T-helper 22 cell (primary cell): Measurements from ENCODE around the gene CCDC92B.

Experiments
- DNase-seq: peaks from one replicate; pipeline ENCODE4 v3.0.0-alpha.2; 2020; ENCODE audit warnings: low read depth

CCDC92B gene

GRCh38 chr17:2778489-2778888 lies 29.0 kb upstream of the CCDC92B start:
- no peak for DNase-seq

- DNase-seq = no peak
Measured at GRCh38 chr17:2777242-2777867, 27.9 kb upstream of the CCDC92B start.

- no peak for DNase-seq
Measured at GRCh38 chr17:2776589-2777241, 27.3 kb upstream of the CCDC92B start.

- no peak for DNase-seq
Measured at GRCh38 chr17:2775206-2775605, 25.8 kb upstream of the CCDC92B start.

GRCh38 chr17:2770129-2770528 lies 20.7 kb upstream of the CCDC92B start:
- no peak for DNase-seq

- DNase-seq = no peak
Measured at GRCh38 chr17:2758870-2759269, 9.4 kb upstream of the CCDC92B start.

GRCh38 chr17:2755891-2756724 lies 6.7 kb upstream of the CCDC92B start:
- DNase-seq = no peak

GRCh38 chr17:2751491-2751890 lies 2.0 kb upstream of the CCDC92B start:
- DNase-seq = no peak

- DNase-seq = no peak
Measured at GRCh38 chr17:2750721-2751120, 1.3 kb upstream of the CCDC92B start.

GRCh38 chr17:2749784-2750181 lies 331 bp upstream of the CCDC92B start:
- DNase-seq = peak; percentile 23

GRCh38 chr17:2745317-2746037 lies 4.0 kb downstream of the CCDC92B start:
- DNase-seq = no peak

- DNase-seq = no peak
Measured at GRCh38 chr17:2737693-2738092, 11.8 kb downstream of the CCDC92B start.

- DNase-seq = no peak
Measured at GRCh38 chr17:2736956-2737355, 12.5 kb downstream of the CCDC92B start.

- DNase-seq = no peak
Measured at GRCh38 chr17:2735896-2736295, 13.6 kb downstream of the CCDC92B start.

- DNase-seq = no peak
Measured at GRCh38 chr17:2734939-2735338, 14.5 kb downstream of the CCDC92B start.

- no peak for DNase-seq
Measured at GRCh38 chr17:2731807-2732206, 17.6 kb downstream of the CCDC92B start.

GRCh38 chr17:2730764-2731353 lies 18.6 kb downstream of the CCDC92B start:
- no peak for DNase-seq

- no peak for DNase-seq
Measured at GRCh38 chr17:2724784-2725164, 24.7 kb downstream of the CCDC92B start.

GRCh38 chr17:2723997-2724783 lies 25.3 kb downstream of the CCDC92B start:
- DNase-seq = no peak

- DNase-seq = no peak
Measured at GRCh38 chr17:2723505-2723996, 25.9 kb downstream of the CCDC92B start.

- DNase-seq = no peak
Measured at GRCh38 chr17:2722611-2723010, 26.8 kb downstream of the CCDC92B start.
